ENCODE measurements around the gene CXXC5.

The CXXC5 gene

GRCh38 chr5:139650689-139651042, 2.5 kb downstream of the CXXC5 start:
- DNase-seq (ENCODE audit: low read depth in 3 of 3, low spot score in 1 of 3): no peak

- DNase-seq (ENCODE audit: low read depth in 3 of 3, low spot score in 1 of 3): no peak
Observed at GRCh38 chr5:139651043-139651834, 3.1 kb downstream of the CXXC5 start.

- DNase-seq (ENCODE audit: low read depth in 3 of 3, low spot score in 1 of 3): no peak
Observed at GRCh38 chr5:139651853-139652787, 4.0 kb downstream of the CXXC5 start.

- DNase-seq (ENCODE audit: low read depth in 3 of 3, low spot score in 1 of 3): no peak
Observed at GRCh38 chr5:139652788-139653241, 4.7 kb downstream of the CXXC5 start.

GRCh38 chr5:139653616-139654015, 5.5 kb downstream of the CXXC5 start:
- DNase-seq (ENCODE audit: low read depth in 3 of 3, low spot score in 1 of 3): no peak

- DNase-seq (ENCODE audit: low read depth in 3 of 3, low spot score in 1 of 3): no peak
Observed at GRCh38 chr5:139654464-139654863, 6.3 kb downstream of the CXXC5 start.

- DNase-seq (ENCODE audit: low read depth in 3 of 3, low spot score in 1 of 3): no peak
Observed at GRCh38 chr5:139654871-139655491, 6.8 kb downstream of the CXXC5 start.

GRCh38 chr5:139655727-139656271, 7.7 kb downstream of the CXXC5 start:
- no peak for DNase-seq (ENCODE audit: low read depth in 3 of 3, low spot score in 1 of 3)

- DNase-seq (ENCODE audit: low read depth in 3 of 3, low spot score in 1 of 3): no peak
Observed at GRCh38 chr5:139657363-139658321, 9.5 kb downstream of the CXXC5 start.

- DNase-seq (ENCODE audit: low read depth in 3 of 3, low spot score in 1 of 3): no peak
Observed at GRCh38 chr5:139658501-139658927, 10.4 kb downstream of the CXXC5 start.

- no peak for DNase-seq (ENCODE audit: low read depth in 3 of 3, low spot score in 1 of 3)
Observed at GRCh38 chr5:139658928-139659667, 10.9 kb downstream of the CXXC5 start.

GRCh38 chr5:139659695-139660101, 11.5 kb downstream of the CXXC5 start:
- DNase-seq (ENCODE audit: low read depth in 3 of 3, low spot score in 1 of 3): no peak

- no peak for DNase-seq (ENCODE audit: low read depth in 3 of 3, low spot score in 1 of 3)
Observed at GRCh38 chr5:139660105-139660922, 12.2 kb downstream of the CXXC5 start.

GRCh38 chr5:139660923-139661814, 13.0 kb downstream of the CXXC5 start:
- DNase-seq (ENCODE audit: low read depth in 3 of 3, low spot score in 1 of 3): no peak

GRCh38 chr5:139662617-139663016, 14.5 kb downstream of the CXXC5 start:
- no peak for DNase-seq (ENCODE audit: low read depth in 3 of 3, low spot score in 1 of 3)

GRCh38 chr5:139663207-139664085, 15.3 kb downstream of the CXXC5 start:
- DNase-seq (ENCODE audit: low read depth in 3 of 3, low spot score in 1 of 3): no peak
